ENCODE results near the gene CGNL1. TPM values are rescaled to one million over a fixed set of nuclear protein-coding genes. Genes with fewer than 3 reads are reported as not detected.

The CGNL1 gene
- polyA plus RNA-seq, 2 donors = 6.7 to 16.8 TPM

DNA sequence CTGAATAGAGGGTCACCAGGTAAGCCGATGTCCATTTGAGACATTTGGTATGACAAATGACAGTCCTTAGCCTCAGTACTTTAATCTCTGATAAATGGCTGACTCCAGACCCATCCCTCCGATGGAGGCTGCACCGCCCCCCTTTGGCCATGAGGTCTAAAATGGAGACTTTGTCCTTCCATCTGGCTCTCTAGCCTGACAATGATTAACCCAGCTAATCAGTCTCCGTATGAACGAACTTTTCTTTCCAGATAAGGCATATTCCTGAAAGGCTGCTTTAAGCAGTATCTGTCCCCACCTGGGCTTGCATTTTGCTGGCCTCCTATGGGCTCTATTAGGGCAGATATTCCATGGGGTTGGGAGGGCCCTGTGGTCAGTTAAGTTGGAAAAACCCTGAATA is 204.6 kb downstream of the CGNL1 start:
- Histone ChIP-seq H3K9me3 (ENCODE audit: control insufficient read depth in 2 of 2, insufficient read depth in 1 of 2, low read depth in 1 of 2, low read length in 1 of 2) (peaks cover 4 to 6% of the 10 kb centered on the region in 2 donors), H3K4me1 (ENCODE audit: control insufficient read depth in 2 of 2, insufficient read depth in 2 of 2, low read length in 1 of 2) (no peaks in the 10 kb centered on the region), H3K36me3 (ENCODE audit: control insufficient read depth in 2 of 2, insufficient read depth in 2 of 2, low read length in 1 of 2) (no peaks in the 10 kb centered on the region), H3K4me3 (ENCODE audit: low read depth in 1 of 2, low read length in 2 of 2) (no peak overlapping the region), H3K27ac (ENCODE audit: low read depth in 2 of 2, low read length in 1 of 2) (no peak overlapping the region), H3K27me3 (ENCODE audit: control insufficient read depth in 1 of 2, insufficient read depth in 2 of 2, low read length in 2 of 2) (no peaks in the 10 kb centered on the region)
- 60 to 82% methylated on average over 5 of the region's 5 CpGs for WGBS, 2 donors

DNA sequence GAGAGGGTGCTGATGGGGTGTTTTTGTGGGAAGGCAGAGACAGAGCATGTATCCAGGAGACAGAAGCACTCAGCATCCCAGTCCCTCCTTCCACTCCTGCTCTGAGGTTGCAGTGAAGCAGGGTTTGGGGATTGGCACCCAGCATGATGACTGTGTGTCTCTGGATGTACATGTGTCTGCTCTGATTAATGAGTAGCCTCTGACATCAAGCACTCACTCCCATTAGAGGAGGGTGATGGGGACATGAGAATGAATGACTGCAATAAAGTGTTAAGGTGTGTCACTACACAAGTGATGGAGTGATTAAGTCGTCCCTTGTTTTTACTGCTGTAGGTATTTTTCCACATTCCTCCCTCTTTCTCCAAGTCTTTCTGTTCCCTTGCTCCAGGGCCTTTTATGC is 205.8 kb downstream of the CGNL1 start:
- Histone ChIP-seq H3K27me3 (ENCODE audit: control insufficient read depth in 1 of 2, insufficient read depth in 2 of 2, low read length in 2 of 2) (no peaks in the 10 kb centered on the region), H3K4me1 (ENCODE audit: control insufficient read depth in 2 of 2, insufficient read depth in 2 of 2, low read length in 1 of 2) (no peaks in the 10 kb centered on the region), H3K4me3 (ENCODE audit: low read depth in 1 of 2, low read length in 2 of 2) (no peak overlapping the region), H3K9me3 (ENCODE audit: control insufficient read depth in 2 of 2, insufficient read depth in 1 of 2, low read depth in 1 of 2, low read length in 1 of 2) (peaks cover 4 to 6% of the 10 kb centered on the region in 2 donors), H3K27ac (ENCODE audit: low read depth in 2 of 2, low read length in 1 of 2) (no peak overlapping the region), H3K36me3 (ENCODE audit: control insufficient read depth in 2 of 2, insufficient read depth in 2 of 2, low read length in 1 of 2) (no peaks in the 10 kb centered on the region)
- WGBS, 2 donors = 68 to 70% methylated on average over 1 of the region's 1 CpG

DNA sequence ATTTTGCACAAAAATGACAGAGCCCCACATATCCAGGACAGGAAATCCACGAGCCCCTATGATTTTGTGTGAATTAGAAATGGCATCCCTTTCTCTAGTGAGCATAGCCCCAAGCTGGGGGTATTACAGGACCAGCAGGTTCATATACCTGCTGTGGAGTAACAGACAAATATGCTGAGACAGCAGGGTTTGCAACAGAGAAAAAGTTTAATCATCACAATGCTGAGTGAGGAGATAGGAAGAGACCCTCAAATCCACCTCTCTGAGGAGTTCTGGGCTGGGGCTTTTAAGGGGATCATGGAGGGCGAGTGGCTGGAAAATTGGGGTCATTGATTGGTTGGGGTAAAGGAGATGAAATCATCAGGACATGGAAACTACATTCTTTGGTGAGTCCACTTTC is 207.0 kb downstream of the CGNL1 start:
- Histone ChIP-seq H3K4me3 (ENCODE audit: low read depth in 1 of 2, low read length in 2 of 2) (no peak overlapping the region), H3K27ac (ENCODE audit: low read depth in 2 of 2, low read length in 1 of 2) (no peak overlapping the region), H3K36me3 (ENCODE audit: control insufficient read depth in 2 of 2, insufficient read depth in 2 of 2, low read length in 1 of 2) (no peaks in the 10 kb centered on the region), H3K27me3 (ENCODE audit: control insufficient read depth in 1 of 2, insufficient read depth in 2 of 2, low read length in 2 of 2) (no peaks in the 10 kb centered on the region), H3K4me1 (ENCODE audit: control insufficient read depth in 2 of 2, insufficient read depth in 2 of 2, low read length in 1 of 2) (no peaks in the 10 kb centered on the region), H3K9me3 (ENCODE audit: control insufficient read depth in 2 of 2, insufficient read depth in 1 of 2, low read depth in 1 of 2, low read length in 1 of 2) (peaks cover 4 to 6% of the 10 kb centered on the region in 2 donors)
- 73 to 86% methylated on average over 2 of the region's 2 CpGs for WGBS, 2 donors

DNA sequence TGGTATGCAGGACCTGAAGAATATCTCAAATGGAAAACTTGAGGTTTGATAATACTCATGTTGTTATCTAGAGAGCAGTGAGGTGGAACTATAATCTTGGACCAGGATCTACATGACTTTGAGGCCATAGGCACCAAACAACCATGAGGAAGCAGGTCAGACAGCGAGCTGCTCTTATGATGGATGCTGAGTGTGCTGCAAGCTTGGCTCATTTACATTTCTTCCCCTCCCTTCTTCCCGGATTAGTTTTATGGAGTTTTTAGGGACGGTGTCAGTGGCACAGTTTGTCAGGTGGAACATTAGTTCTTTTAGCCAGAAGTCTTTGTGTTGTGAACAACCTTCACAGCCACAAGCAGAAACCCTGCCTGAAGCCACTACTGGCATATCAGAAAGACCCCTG is 207.4 kb downstream of the CGNL1 start:
- no peaks in the 10 kb centered on the region for H3K4me1 ChIP-seq (ENCODE audit: control insufficient read depth in 2 of 2, insufficient read depth in 2 of 2, low read length in 1 of 2)
- H3K27ac ChIP-seq (ENCODE audit: low read depth in 2 of 2, low read length in 1 of 2) = no peak overlapping the region
- no peaks in the 10 kb centered on the region for H3K27me3 ChIP-seq (ENCODE audit: control insufficient read depth in 1 of 2, insufficient read depth in 2 of 2, low read length in 2 of 2)
- H3K4me3 ChIP-seq (ENCODE audit: low read depth in 1 of 2, low read length in 2 of 2) = no peak overlapping the region
- H3K36me3 ChIP-seq (ENCODE audit: control insufficient read depth in 2 of 2, insufficient read depth in 2 of 2, low read length in 1 of 2) = no peaks in the 10 kb centered on the region
- 84 to 94% methylated on average over 3 of the region's 3 CpGs for WGBS, 2 donors
- peaks cover 4 to 6% of the 10 kb centered on the region in 2 donors for H3K9me3 ChIP-seq (ENCODE audit: control insufficient read depth in 2 of 2, insufficient read depth in 1 of 2, low read depth in 1 of 2, low read length in 1 of 2)

DNA sequence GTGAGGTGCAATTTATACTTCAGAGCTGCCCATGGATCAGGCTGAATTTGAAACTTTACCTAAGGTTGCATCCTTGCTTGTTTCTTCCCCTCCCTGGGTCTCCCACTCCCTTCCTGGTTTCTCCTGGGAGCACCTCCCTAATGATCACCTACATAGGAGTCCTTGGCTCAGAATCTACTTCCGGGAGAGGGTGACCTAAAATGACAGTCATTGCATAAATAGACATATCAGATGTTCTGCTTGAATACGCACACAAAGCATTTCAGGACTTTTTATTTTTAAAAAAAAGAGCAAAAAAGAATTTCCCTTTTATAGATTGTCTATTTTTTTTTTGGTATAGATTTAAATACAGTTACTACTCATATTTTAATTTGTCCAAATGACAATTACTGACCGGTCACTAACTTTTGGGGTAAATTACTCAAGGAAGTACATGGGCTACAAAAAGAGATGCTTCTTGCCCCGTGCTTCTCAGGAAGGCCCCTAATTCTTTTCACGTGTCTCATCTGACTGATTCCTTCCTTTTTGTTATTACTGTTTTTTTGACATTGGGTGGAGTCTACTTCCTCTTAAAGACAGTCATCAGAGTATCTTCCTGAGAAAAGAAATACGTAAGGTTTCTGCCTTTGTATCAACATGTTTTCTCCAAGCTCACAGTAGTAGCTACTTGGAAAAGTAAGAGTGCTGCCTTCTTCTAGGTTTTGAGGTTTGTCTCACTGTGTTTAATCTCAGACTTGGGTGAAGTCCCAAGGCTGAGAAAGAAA is 210.5 kb downstream of the CGNL1 start:
- WGBS, 2 donors = 56 to 62% methylated on average over 6 of the region's 6 CpGs
- H3K36me3 ChIP-seq (ENCODE audit: control insufficient read depth in 2 of 2, insufficient read depth in 2 of 2, low read length in 1 of 2) = no peaks in the 10 kb centered on the region
- H3K27me3 ChIP-seq (ENCODE audit: control insufficient read depth in 1 of 2, insufficient read depth in 2 of 2, low read length in 2 of 2) = no peaks in the 10 kb centered on the region
- no peak overlapping the region for H3K27ac ChIP-seq (ENCODE audit: low read depth in 2 of 2, low read length in 1 of 2)
- H3K4me1 ChIP-seq (ENCODE audit: control insufficient read depth in 2 of 2, insufficient read depth in 2 of 2, low read length in 1 of 2) = peaks cover 4 to 9% of the 10 kb centered on the region in 2 donors
- H3K9me3 ChIP-seq (ENCODE audit: control insufficient read depth in 2 of 2, insufficient read depth in 1 of 2, low read depth in 1 of 2, low read length in 1 of 2) = peaks cover 4 to 6% of the 10 kb centered on the region in 2 donors
- H3K4me3 ChIP-seq (ENCODE audit: low read depth in 1 of 2, low read length in 2 of 2) = no peak overlapping the region

DNA sequence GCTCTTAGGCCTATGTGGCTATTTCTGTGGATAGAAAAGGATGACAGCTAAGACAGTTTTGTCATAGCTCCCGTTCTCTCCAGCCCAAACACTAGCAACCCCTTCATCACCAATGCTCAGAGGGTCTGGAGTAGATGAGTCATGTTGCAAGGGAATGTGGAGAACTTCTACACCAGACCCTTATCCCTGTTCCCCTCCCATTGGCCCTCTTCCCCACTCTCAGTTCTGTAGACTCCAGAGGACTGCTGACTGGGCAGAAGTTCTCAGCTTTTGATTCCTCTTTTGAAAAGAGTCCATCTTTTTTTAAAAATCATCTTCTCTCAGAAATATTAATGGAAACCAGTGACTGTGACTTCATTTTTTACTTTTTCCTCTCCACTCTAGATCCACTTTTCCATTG is 213.0 kb downstream of the CGNL1 start:
- H3K27me3 ChIP-seq (ENCODE audit: control insufficient read depth in 1 of 2, insufficient read depth in 2 of 2, low read length in 2 of 2) = no peaks in the 10 kb centered on the region
- peaks cover 4 to 12% of the 10 kb centered on the region in 2 donors for H3K4me1 ChIP-seq (ENCODE audit: control insufficient read depth in 2 of 2, insufficient read depth in 2 of 2, low read length in 1 of 2)
- H3K27ac ChIP-seq (ENCODE audit: low read depth in 2 of 2, low read length in 1 of 2) = peak overlapping the region in 1 of 2 donors; percentile 18
- H3K36me3 ChIP-seq (ENCODE audit: control insufficient read depth in 2 of 2, insufficient read depth in 2 of 2, low read length in 1 of 2) = no peaks in the 10 kb centered on the region
- no peaks in the 10 kb centered on the region for H3K9me3 ChIP-seq (ENCODE audit: control insufficient read depth in 2 of 2, insufficient read depth in 1 of 2, low read depth in 1 of 2, low read length in 1 of 2)
- WGBS, 2 donors = 58 to 89% methylated on average over 1 of the region's 1 CpG
- H3K4me3 ChIP-seq (ENCODE audit: low read depth in 1 of 2, low read length in 2 of 2) = no peak overlapping the region

DNA sequence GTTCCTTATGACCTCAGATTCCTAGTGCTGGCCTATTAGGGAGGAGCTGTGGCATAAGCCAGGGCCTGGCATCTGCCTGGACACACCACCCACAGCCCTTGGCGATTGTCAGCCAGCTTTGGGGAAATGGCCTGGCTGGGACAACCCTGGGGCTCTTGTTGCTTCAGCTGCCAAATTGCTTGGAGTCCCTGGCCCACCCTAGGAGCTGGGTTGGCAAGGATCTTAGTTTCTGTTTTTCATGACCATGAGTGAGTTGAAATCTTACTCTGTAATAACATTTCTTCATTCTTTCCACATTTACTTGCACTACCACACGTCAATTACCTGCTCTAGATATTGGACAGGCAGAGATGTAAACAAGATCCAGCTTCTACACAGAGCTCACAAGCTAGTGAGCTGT is 213.4 kb downstream of the CGNL1 start:
- H3K27ac ChIP-seq (ENCODE audit: low read depth in 2 of 2, low read length in 1 of 2) = peak overlapping the region; percentile 53 to 65
- WGBS, 2 donors = 45 to 55% methylated on average over 2 of the region's 2 CpGs
- no peaks in the 10 kb centered on the region for H3K27me3 ChIP-seq (ENCODE audit: control insufficient read depth in 1 of 2, insufficient read depth in 2 of 2, low read length in 2 of 2)

DNA sequence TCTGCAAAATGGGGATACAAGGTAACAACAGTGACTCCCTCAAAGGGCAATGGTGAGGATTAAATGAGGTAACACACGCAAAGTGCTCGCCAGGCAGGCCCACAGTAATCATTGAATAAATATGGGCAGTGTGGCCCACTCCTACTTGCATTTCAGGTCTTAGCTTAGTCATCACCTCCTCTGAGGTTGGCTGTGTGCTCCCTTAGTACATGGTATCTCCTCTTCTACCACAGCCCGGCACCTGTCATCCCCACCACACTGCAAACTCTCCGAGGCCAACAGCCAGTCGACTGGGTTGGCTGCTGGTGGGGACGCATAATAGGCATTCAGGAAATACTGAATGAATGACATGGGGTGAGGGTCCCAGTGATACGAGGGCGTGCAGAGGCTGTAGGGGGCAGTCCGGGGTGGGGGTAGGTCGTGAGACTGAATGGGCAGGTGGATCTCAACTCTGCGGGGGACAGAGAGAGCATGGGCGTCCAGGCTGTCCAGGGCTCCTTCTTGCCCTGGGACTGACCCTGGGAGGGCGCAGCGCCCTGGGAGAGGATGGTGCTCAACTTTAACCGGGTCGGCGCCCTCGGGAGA is 215.0 kb downstream of the CGNL1 start:
- Histone ChIP-seq H3K4me1 (ENCODE audit: control insufficient read depth in 2 of 2, insufficient read depth in 2 of 2, low read length in 1 of 2) (peaks cover 4 to 12% of the 10 kb centered on the region in 2 donors), H3K27me3 (ENCODE audit: control insufficient read depth in 1 of 2, insufficient read depth in 2 of 2, low read length in 2 of 2) (no peaks in the 10 kb centered on the region), H3K36me3 (ENCODE audit: control insufficient read depth in 2 of 2, insufficient read depth in 2 of 2, low read length in 1 of 2) (no peaks in the 10 kb centered on the region), H3K27ac (ENCODE audit: low read depth in 2 of 2, low read length in 1 of 2) (peak overlapping the region; percentile 52 to 91), H3K9me3 (ENCODE audit: control insufficient read depth in 2 of 2, insufficient read depth in 1 of 2, low read depth in 1 of 2, low read length in 1 of 2) (no peaks in the 10 kb centered on the region), H3K4me3 (ENCODE audit: low read depth in 1 of 2, low read length in 2 of 2) (peak overlapping the region; percentile 39 to 78)
- 22 to 29% methylated on average over 14 to 18 of the region's 18 CpGs for WGBS, 2 donors

More for the DNA sequence above, 213.4 kb downstream of the CGNL1 start:
- H3K4me3 ChIP-seq (ENCODE audit: low read depth in 1 of 2, low read length in 2 of 2) = no peak overlapping the region
- H3K9me3 ChIP-seq (ENCODE audit: control insufficient read depth in 2 of 2, insufficient read depth in 1 of 2, low read depth in 1 of 2, low read length in 1 of 2) = no peaks in the 10 kb centered on the region
- H3K36me3 ChIP-seq (ENCODE audit: control insufficient read depth in 2 of 2, insufficient read depth in 2 of 2, low read length in 1 of 2) = no peaks in the 10 kb centered on the region
- peaks cover 4 to 12% of the 10 kb centered on the region in 2 donors for H3K4me1 ChIP-seq (ENCODE audit: control insufficient read depth in 2 of 2, insufficient read depth in 2 of 2, low read length in 1 of 2)

DNA sequence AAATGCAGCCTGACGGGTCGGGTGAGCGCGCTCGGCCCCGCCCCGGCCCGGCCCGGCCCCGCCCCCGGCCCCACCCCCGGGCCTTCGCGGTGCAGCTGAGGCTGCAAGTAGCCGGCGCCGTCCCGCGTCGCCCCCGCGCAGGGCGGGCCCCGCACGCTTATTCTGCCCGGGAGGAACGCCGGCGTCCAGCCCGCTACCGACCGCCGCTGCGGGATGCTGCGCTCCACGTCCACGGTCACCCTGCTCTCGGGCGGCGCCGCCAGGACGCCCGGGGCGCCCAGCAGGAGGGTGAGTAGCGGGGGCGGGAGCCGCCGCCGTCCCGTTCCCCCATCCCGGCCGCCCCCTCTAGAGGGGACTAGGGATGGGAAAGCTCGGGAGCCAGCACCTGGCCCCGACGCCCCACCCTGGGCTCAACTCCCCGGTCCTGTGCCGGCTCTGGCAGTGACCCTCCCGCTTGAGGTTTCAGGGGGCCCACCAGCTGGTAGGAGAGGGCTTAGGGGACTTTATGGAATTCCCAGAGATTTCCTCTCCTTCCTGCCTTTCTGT is 215.6 kb downstream of the CGNL1 start, which contains the start of gene MYZAP:
TSS of gene MYZAP (plus strand) at position 83 of the 546 bp plus-strand sequence. CDS start at position 214, 131 bp downstream.
- Histone ChIP-seq H3K4me1 (ENCODE audit: control insufficient read depth in 2 of 2, insufficient read depth in 2 of 2, low read length in 1 of 2) (peaks cover 4 to 14% of the 10 kb centered on the region in 2 donors), H3K9me3 (ENCODE audit: control insufficient read depth in 2 of 2, insufficient read depth in 1 of 2, low read depth in 1 of 2, low read length in 1 of 2) (no peaks in the 10 kb centered on the region), H3K36me3 (ENCODE audit: control insufficient read depth in 2 of 2, insufficient read depth in 2 of 2, low read length in 1 of 2) (no peaks in the 10 kb centered on the region), H3K4me3 (ENCODE audit: low read depth in 1 of 2, low read length in 2 of 2) (peak within 1 kb of the TSS; percentile 73 to 78), H3K27me3 (ENCODE audit: control insufficient read depth in 1 of 2, insufficient read depth in 2 of 2, low read length in 2 of 2) (no peaks in the 10 kb centered on the region), H3K27ac (ENCODE audit: low read depth in 2 of 2, low read length in 1 of 2) (peak within 1 kb of the TSS; percentile 68 to 91)
- WGBS, 2 donors = 2% methylated on average over 28 to 58 of the region's 58 CpGs

Measured in esophagus (tissue), 2 donors.